Raji (cell line): ENCODE measurements around the gene CGB7.
"Not testable (repeated sequence)": the region's sequence is repeated elsewhere in the genome, so short reads cannot be mapped to it uniquely, and the experiment has no call there.

Experiments
- POLR2A ChIP-seq: IDR thresholded peaks from 2 replicates; pipeline ENCODE4 v1.6.1; 2011; ENCODE audit warnings: low read depth, low read length, control low read depth; ENCODE audit not compliant: insufficient read depth

CGB7 gene

GRCh38 chr19:49059053-49059452 is 1.5 kb upstream of the CGB7 start:
- TF ChIP-seq POLR2A, result no peak

GRCh38 chr19:49058562-49058961 is 1.0 kb upstream of the CGB7 start:
- no peak for TF ChIP-seq POLR2A

GRCh38 chr19:49056101-49056901 is 1.2 kb downstream of the CGB7 start:
- no peak for TF ChIP-seq POLR2A

- TF ChIP-seq POLR2A, result not testable (repeated sequence)
These were observed 8.5 kb downstream of the CGB7 start, which contains the start of gene CGB8 for GRCh38 chr19:49049011-49049410. Gene CGB8 (minus strand): TSS chr19:49049111. CDS start chr19:49048739, 372 bp downstream.

GRCh38 chr19:49043548-49043947 is 14.0 kb downstream of the CGB7 start, which contains the start of gene CGB5:
Gene CGB5 (plus strand): TSS chr19:49043848. CDS start chr19:49044210, 362 bp downstream.
- not testable (repeated sequence) for TF ChIP-seq POLR2A

- no peak for TF ChIP-seq POLR2A
These were observed 15.4 kb downstream of the CGB7 start for GRCh38 chr19:49042177-49042576.

GRCh38 chr19:49036815-49037214 is 20.7 kb downstream of the CGB7 start, which contains the start of gene CGB1:
Gene CGB1 (minus strand): TSS chr19:49036895. CDS start chr19:49036711, 184 bp downstream.
- TF ChIP-seq POLR2A, result not testable (repeated sequence)

- not testable (repeated sequence) for TF ChIP-seq POLR2A
These were observed 25.8 kb downstream of the CGB7 start, which contains the start of gene CGB2 for GRCh38 chr19:49031642-49032301. Gene CGB2 (plus strand): TSS chr19:49031890. CDS start chr19:49032096, 206 bp downstream.

GRCh38 chr19:49024233-49024632 is 33.3 kb downstream of the CGB7 start, which contains the start of gene CGB3:
Gene CGB3 (minus strand): TSS chr19:49024333. CDS start chr19:49023971, 362 bp downstream.
- not testable (repeated sequence) for TF ChIP-seq POLR2A

- TF ChIP-seq POLR2A, result no peak
These were observed 35.4 kb downstream of the CGB7 start for GRCh38 chr19:49022116-49022515.

GRCh38 chr19:49020931-49021895 is 36.3 kb downstream of the CGB7 start:
- TF ChIP-seq POLR2A, result no peak

- no peak for TF ChIP-seq POLR2A
These were observed 37.2 kb downstream of the CGB7 start for GRCh38 chr19:49020342-49020741.

GRCh38 chr19:49019242-49019932 is 38.2 kb downstream of the CGB7 start:
- no peak for TF ChIP-seq POLR2A
